Subcutaneous abdominal adipose tissue (tissue), 5 donors: ENCODE results near the gene PCF11.

Experiments
- H3K27ac ChIP-seq: one replicate; pipeline ENCODE4 v1.7.0; 2013; ENCODE audit warnings: low read depth, mild to moderate bottlenecking, inconsistent platforms, low read length, moderate library complexity
- H3K27me3 ChIP-seq, 5 donors: one replicate each; pipeline ENCODE4 v1.7.0; 2013; ENCODE audit warnings: low read length in 5 of 5, inconsistent platforms in 1 of 5; ENCODE audit not compliant: control insufficient read depth in 5 of 5, insufficient read depth in 4 of 5
- H3K36me3 ChIP-seq, 5 donors: one replicate each; pipeline ENCODE4 v1.7.0; 2013; ENCODE audit warnings: low read length in 5 of 5; ENCODE audit not compliant: control insufficient read depth in 5 of 5, insufficient read depth in 5 of 5
- H3K4me1 ChIP-seq, 5 donors: one replicate each; pipeline ENCODE4 v1.7.0; 2013; ENCODE audit warnings: low read length in 5 of 5, mild to moderate bottlenecking in 3 of 5, moderate library complexity in 1 of 5; ENCODE audit not compliant: control insufficient read depth in 5 of 5, insufficient read depth in 5 of 5
- H3K4me3 ChIP-seq, 5 donors: one replicate each; pipeline ENCODE4 v1.7.0; 2013; ENCODE audit warnings: low read length in 5 of 5, low read depth in 1 of 5
- H3K9ac ChIP-seq, 5 donors: one replicate each; pipeline ENCODE4 v1.7.0; 2013; ENCODE audit warnings: low read length in 5 of 5, mild to moderate bottlenecking in 4 of 5, moderate library complexity in 3 of 5
- H3K9me3 ChIP-seq, 5 donors: one replicate each; pipeline ENCODE4 v1.7.0; 2013; ENCODE audit warnings: low read length in 5 of 5; ENCODE audit not compliant: control insufficient read depth in 5 of 5
- donor health status: healthy.
- donor health status: healthy.
- donor health status: healthy.
- donor health status: healthy.
- donor health status: healthy.

PCF11 gene

DNA sequence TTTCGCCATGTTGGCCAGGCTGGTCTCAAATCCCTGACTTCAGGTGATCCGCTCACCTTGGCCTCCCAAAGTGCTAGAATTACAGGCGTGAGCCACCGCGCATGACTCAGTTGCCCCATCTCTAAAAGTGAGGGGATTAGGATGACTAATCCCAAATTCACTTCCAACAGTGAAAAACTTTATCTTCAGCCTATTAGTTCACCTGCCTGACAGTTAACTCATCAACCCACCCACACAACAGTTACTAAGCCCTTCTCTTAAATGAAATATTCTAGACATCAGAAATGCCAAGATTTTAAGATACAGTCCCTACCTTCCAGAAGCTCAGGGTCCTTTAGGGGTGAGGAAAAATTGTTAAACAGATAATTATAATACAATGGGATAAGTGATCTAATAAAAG is 34.6 kb downstream of the PCF11 start:
- H3K9ac ChIP-seq = no peak overlapping the region
- H3K36me3 ChIP-seq = peaks cover 7 to 34% (median 23%) of the 10 kb centered on the region in 5 donors
- no peaks in the 10 kb centered on the region for H3K9me3 ChIP-seq
- H3K4me1 ChIP-seq = peaks cover 7 to 34% (median 20%) of the 10 kb centered on the region in 5 donors
- no peaks in the 10 kb centered on the region for H3K27me3 ChIP-seq
- peak overlapping the region; percentile 97 for H3K27ac ChIP-seq
- no peak overlapping the region for H3K4me3 ChIP-seq

DNA sequence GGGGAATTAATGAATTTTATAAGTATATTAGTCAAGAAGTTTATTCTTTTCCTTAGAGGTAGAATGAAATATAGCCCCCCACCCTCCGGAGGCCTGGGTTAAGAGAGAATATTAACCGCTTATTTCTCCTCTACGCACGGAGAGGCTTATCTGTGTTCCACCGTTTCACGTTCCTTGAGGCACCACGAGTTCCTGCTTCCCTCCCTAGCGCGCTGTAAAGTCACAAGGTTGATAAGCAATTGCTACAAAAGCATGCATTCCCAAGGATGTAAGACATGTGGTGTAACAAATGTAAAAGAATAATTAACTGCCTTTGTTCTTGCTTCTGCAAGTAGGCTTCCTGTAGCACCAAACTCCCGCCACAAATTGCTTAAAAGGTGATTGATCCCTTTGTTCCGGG is 35.1 kb downstream of the PCF11 start:
- Histone ChIP-seq H3K27me3 (no peaks in the 10 kb centered on the region), H3K4me1 (peaks cover 7 to 34% (median 20%) of the 10 kb centered on the region in 5 donors), H3K9me3 (no peaks in the 10 kb centered on the region), H3K9ac (peak overlapping the region in 3 of 5 donors; percentile 87 to 97 (median 90)), H3K4me3 (peak overlapping the region in 1 of 5 donors; percentile 99), H3K36me3 (peaks cover 7 to 30% (median 19%) of the 10 kb centered on the region in 5 donors), H3K27ac (peak overlapping the region; percentile 97)

GRCh38 chr11:83192606-83193245 is 35.8 kb downstream of the PCF11 start:
- peak overlapping the region; percentile 87 to 97 (median 91) for H3K9ac ChIP-seq
- H3K36me3 ChIP-seq = peaks cover 7 to 30% (median 19%) of the 10 kb centered on the region in 5 donors
- H3K4me3 ChIP-seq = peak overlapping the region; percentile 86 to 99 (median 93)
- no peaks in the 10 kb centered on the region for H3K27me3 ChIP-seq
- peaks cover 7 to 34% (median 20%) of the 10 kb centered on the region in 5 donors for H3K4me1 ChIP-seq
- H3K9me3 ChIP-seq = no peaks in the 10 kb centered on the region
- peak overlapping the region; percentile 97 for H3K27ac ChIP-seq

DNA sequence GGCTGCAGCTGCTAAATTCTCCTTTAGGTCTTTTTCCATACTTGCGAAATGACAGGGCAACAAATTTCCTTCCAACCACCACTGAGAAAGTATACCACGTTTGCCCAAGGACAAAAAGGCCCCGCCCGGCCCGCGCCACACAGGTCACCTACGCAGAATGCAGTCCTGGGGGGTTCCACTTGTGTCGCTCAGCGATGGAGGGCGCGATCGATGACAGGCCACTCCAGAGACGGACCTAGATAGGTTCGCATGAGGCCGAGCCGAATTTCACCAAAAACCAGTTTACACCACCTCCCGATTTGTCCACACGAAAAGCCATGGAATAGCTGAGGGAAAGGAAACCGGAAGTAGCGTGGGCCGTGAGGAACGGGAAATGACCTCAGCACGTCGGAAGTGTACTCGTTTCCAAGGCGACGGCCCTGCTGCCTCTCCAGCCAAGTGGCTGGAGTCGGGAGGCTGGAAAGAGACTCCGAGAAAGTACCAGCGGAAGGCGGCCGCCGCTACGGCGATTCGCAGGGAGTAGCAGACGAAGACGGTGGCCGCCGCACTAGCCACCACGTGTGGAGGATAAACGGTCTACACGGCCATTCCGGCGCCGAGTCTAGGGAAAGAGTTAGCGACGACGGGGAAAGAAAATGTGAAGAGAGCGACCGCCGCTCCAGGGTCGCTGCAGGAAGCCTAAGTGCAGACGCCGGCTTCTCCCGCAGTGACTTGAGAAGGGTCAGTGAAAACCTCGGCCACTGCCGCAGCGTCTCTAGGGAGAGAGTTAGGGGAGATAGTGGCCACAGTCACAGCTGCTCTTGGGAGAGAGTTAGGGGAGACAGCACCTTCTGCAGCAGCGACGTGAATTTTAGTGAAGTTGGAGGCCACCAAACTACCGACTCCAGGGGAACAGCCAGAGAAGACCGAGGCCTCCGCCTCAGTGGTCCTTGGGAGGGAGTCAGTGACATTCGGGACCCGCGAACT is 36.7 kb downstream of the PCF11 start, which contains the start of gene ANKRD42:
Gene ANKRD42, plus strand, starts transcription at position 398 of the 966 bp plus-strand sequence. CDS start 959 bp downstream, outside the sequence.
- H3K4me1 ChIP-seq = peaks cover 7 to 34% (median 20%) of the 10 kb centered on the region in 5 donors

DNA sequence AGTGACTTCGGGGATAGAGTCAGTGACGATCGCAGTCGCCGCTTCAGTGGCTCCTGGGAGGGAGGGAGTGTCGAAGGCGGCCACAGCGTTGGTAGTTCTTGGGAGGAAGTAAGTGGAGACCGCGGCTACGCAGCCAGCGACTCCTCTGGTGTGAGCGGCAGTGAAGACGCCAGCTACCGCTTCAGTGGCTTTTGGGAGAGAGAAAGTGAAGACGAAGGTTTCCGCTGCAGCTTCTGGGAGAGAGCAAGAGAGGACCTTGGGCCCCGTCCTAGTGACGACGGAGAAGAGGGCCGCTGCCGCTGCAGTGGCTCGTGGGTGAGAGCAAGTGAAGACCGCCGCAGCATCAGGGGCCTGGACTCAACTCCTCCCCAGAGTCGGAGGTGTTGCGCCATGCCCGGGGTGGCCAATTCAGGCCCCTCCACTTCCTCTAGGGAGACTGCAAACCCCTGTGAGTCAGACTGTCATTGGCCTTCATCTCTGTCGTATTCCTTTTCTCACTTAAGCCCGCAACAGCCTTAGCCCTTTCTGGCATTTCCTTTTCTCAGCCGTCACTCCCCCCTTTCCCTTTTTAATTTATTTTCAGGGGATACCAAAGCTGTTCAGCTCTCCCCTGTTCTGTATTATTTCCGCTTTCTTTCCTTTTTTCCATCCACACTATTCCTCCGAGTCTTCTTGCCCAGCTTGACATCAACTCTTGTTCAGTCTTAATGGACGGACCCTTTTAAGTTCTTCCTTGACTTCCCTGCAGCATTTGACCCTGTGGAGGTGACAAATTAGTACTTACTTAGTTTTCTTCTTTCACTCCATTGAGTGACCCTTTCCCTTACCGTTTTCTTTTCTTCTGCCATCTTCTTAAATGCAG is 37.6 kb downstream of the PCF11 start:
- Histone ChIP-seq H3K27ac (peak overlapping the region; percentile 97), H3K9me3 (no peaks in the 10 kb centered on the region), H3K27me3 (no peaks in the 10 kb centered on the region), H3K9ac (peak overlapping the region; percentile 85 to 97 (median 90)), H3K4me1 (peaks cover 7 to 34% (median 20%) of the 10 kb centered on the region in 5 donors), H3K36me3 (peaks cover 6 to 29% (median 16%) of the 10 kb centered on the region in 5 donors), H3K4me3 (peak overlapping the region; percentile 86 to 99 (median 93))

More for the DNA sequence above, 36.7 kb downstream of the PCF11 start, which contains the start of gene ANKRD42:
- H3K27ac ChIP-seq = peak within 1 kb of the TSS; percentile 97
- no peaks in the 10 kb centered on the region for H3K9me3 ChIP-seq
- H3K27me3 ChIP-seq = no peaks in the 10 kb centered on the region
- peak within 1 kb of the TSS; percentile 87 to 97 (median 91) for H3K9ac ChIP-seq
- peaks cover 5 to 30% (median 19%) of the 10 kb centered on the region in 5 donors for H3K36me3 ChIP-seq
- peak within 1 kb of the TSS; percentile 86 to 99 (median 93) for H3K4me3 ChIP-seq

- H3K4me1 ChIP-seq = peaks cover 7 to 34% (median 20%) of the 10 kb centered on the region in 5 donors
- peak overlapping the region; percentile 97 for H3K27ac ChIP-seq
- peak overlapping the region; percentile 86 to 99 (median 93) for H3K4me3 ChIP-seq
- H3K27me3 ChIP-seq = no peaks in the 10 kb centered on the region
- H3K9ac ChIP-seq = peak overlapping the region in 4 of 5 donors; percentile 85 to 97 (median 89)
- peaks cover 8 to 29% (median 12%) of the 10 kb centered on the region in 5 donors for H3K36me3 ChIP-seq
- no peaks in the 10 kb centered on the region for H3K9me3 ChIP-seq
These were observed 38.2 kb downstream of the PCF11 start for GRCh38 chr11:83195143-83195466.

DNA sequence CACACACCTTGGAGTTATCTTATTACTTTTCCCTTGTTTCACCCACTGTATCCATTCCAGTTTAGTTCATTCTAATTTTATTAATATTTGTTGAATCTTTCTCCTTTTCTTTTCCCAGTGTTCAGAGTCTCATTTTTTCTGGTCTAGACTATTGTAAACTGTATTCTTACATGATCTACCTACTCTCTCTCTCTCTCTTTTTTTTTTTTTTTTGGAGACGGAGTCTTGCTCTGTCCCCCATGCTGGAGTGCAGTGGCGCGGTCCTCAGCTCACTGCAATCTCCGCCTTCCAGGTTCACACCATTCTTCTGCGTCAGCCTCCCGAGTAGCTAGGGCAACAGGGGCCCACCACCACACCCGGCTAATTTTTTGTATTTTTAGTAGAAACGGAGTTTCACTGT is 38.7 kb downstream of the PCF11 start:
- peaks cover 3 to 24% (median 14%) of the 10 kb centered on the region in 5 donors for H3K36me3 ChIP-seq
- peak overlapping the region in 1 of 5 donors; percentile 87 for H3K9ac ChIP-seq
- peaks cover 7 to 34% (median 20%) of the 10 kb centered on the region in 5 donors for H3K4me1 ChIP-seq
- no peaks in the 10 kb centered on the region for H3K9me3 ChIP-seq
- no peak overlapping the region for H3K4me3 ChIP-seq
- H3K27me3 ChIP-seq = no peaks in the 10 kb centered on the region
- peak overlapping the region; percentile 97 for H3K27ac ChIP-seq

DNA sequence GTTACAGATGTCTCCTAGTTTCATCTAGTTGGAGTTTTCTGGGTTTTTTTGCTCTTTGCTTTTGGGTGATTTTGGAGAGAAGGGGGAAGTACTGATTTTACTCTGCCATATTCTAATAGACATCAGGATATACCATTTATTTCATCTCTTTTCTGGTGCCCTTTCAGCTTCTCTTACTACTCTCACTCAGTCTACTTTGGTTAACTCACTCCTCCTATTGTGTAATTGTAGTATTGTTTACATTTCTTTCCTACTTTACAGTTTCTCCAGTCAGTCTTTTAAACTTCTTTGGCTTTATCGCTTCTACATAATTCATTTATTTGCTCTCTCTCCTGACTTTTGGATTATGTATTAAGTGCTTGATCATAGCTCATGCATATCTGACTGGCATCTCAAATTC is 43.1 kb downstream of the PCF11 start:
- peaks cover 0 to 7% (median 5%) of the 10 kb centered on the region in 5 donors for H3K4me1 ChIP-seq
- H3K4me3 ChIP-seq = no peak overlapping the region
- no peaks in the 10 kb centered on the region for H3K9me3 ChIP-seq
- H3K36me3 ChIP-seq = peaks cover 0 to 14% (median 10%) of the 10 kb centered on the region in 5 donors
- H3K27me3 ChIP-seq = no peaks in the 10 kb centered on the region
- H3K27ac ChIP-seq = no peak overlapping the region
- no peak overlapping the region for H3K9ac ChIP-seq

DNA sequence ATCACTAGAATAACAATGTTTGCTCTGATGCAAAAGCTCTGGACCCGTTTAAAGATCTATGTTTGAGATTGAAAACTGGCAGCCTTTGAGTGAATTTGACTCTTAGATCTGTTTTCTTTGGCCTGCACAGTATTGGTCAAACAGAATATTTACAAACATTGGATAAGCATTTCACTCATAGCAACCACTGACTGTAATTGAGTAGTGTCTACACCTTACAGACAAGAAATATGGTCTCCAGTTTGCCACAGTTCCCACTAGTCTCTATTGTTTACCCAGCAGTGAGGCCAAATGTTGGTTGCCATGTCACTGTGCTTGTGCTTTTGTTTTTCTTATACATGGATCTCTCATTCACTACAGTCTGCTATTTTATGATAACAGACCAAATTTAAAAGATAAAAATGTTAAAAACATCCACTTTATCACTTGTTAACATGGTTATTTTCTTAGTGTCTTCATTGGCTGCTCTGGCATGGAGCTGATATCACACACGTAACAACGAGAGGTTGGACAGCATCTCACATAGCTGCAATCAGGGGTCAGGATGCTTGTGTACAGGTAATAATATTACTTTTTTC is 48.8 kb downstream of the PCF11 start:
- Histone ChIP-seq H3K4me1 (no peaks in the 10 kb centered on the region), H3K36me3 (peaks cover 0 to 17% (median 6%) of the 10 kb centered on the region in 5 donors), H3K9me3 (no peaks in the 10 kb centered on the region), H3K4me3 (no peak overlapping the region), H3K9ac (no peak overlapping the region), H3K27ac (no peak overlapping the region), H3K27me3 (no peaks in the 10 kb centered on the region)
